H1 (cell line): Measurements from ENCODE around the gene SLC25A20.

Experiments
- CEBPB ChIP-seq: IDR thresholded peaks from 2 replicates; pipeline ENCODE4 v1.6.1; 2012; ENCODE audit warnings: low read depth, low read length
- CHD2 ChIP-seq: IDR thresholded peaks from 2 replicates; pipeline ENCODE4 v1.6.1; 2012; ENCODE audit warnings: low read length, improper control_type of control experiment
- EP300 ChIP-seq, 2 experiments: IDR thresholded peaks; 1 replicate in 1 of 2; 2 replicates in 1 of 2; pipeline ENCODE4 v1.6.1; 2011 to 2012; ENCODE audit warnings: low read depth in 2 of 2, low read length in 2 of 2, mild to moderate bottlenecking in 2 of 2, borderline replicate concordance in 1 of 2, inconsistent platforms in 1 of 2, moderate library complexity in 1 of 2
- EZH2 ChIP-seq: fragments of 200-600 bp; sonication (generic); IDR thresholded peaks from 2 replicates; pipeline ENCODE4 v1.7.1; 2012; ENCODE audit warnings: low read depth, mild to moderate bottlenecking, moderate library complexity, low read length, inconsistent platforms; ENCODE audit not compliant: severe bottlenecking
- KDM1A ChIP-seq: fragments of 200-600, 300-600 bp; sonication (generic); IDR thresholded peaks from 2 replicates; pipeline ENCODE4 v1.7.1; 2016; ENCODE audit warnings: mild to moderate bottlenecking, low read length, borderline replicate concordance
- POLR2AphosphoS5 ChIP-seq: IDR thresholded peaks from 2 replicates; pipeline ENCODE4 v1.6.1; 2011; ENCODE audit warnings: low read depth, low read length
- SP1 ChIP-seq: IDR thresholded peaks from 2 replicates; pipeline ENCODE4 v1.6.1; 2011; ENCODE audit warnings: low read depth, low read length
- SRF ChIP-seq: IDR thresholded peaks from 2 replicates; pipeline ENCODE4 v1.6.1; 2011; ENCODE audit warnings: mild to moderate bottlenecking, low read depth, low read length, moderate library complexity
- SUZ12 ChIP-seq: fragments of 200-600 bp; sonication (generic); IDR thresholded peaks from 2 replicates; pipeline ENCODE4 v1.6.1; 2012; ENCODE audit warnings: mild to moderate bottlenecking, inconsistent platforms, low read length, moderate library complexity, mixed read lengths
- TF ChIP-seq, protein P1 (sequence below): fragments of 300-600 bp; sonication (generic); IDR thresholded peaks from 2 replicates; pipeline ENCODE4 v1.7.1; 2012; ENCODE audit warnings: low read length, moderate library complexity, mild to moderate bottlenecking, inconsistent platforms; ENCODE audit not compliant: insufficient replicate concordance
- TF ChIP-seq, protein P2 (sequence below), 3 experiments: IDR thresholded peaks; 1 replicate in 2 of 3; 2 replicates in 1 of 3; pipeline versions ENCODE4 v1.5.1 to v1.6.1; 2011; ENCODE audit warnings: low read length in 3 of 3, mild to moderate bottlenecking in 3 of 3, inconsistent platforms in 2 of 3, low read depth in 1 of 3, moderate library complexity in 1 of 3; ENCODE audit not compliant: insufficient read depth in 1 of 3; ENCODE audit errors: control extremely low read depth in 1 of 3

DNA sequence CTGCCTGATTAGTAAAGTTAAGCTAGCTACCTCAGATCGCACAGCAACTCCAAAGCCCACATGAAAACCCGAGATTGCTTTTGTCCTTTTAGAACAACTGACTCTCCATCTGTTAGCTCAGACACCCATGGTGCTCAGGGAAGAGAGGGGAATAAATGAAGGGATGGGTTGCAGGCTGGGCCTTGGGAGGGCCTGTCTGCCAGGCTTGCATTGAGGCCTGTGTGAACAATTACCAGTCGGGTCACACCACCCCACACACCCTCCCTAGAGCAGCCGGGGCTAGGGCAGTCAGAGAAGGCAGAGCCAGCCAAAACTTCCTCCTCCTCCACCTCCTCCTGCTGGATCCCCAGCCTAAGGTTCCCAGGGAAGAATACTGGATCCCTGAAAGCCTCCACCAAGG is 42.2 kb downstream of the SLC25A20 start:
- TF ChIP-seq POLR2AphosphoS5, result no peak
- TF ChIP-seq CHD2, result no peak
- TF ChIP-seq, protein P1, sequence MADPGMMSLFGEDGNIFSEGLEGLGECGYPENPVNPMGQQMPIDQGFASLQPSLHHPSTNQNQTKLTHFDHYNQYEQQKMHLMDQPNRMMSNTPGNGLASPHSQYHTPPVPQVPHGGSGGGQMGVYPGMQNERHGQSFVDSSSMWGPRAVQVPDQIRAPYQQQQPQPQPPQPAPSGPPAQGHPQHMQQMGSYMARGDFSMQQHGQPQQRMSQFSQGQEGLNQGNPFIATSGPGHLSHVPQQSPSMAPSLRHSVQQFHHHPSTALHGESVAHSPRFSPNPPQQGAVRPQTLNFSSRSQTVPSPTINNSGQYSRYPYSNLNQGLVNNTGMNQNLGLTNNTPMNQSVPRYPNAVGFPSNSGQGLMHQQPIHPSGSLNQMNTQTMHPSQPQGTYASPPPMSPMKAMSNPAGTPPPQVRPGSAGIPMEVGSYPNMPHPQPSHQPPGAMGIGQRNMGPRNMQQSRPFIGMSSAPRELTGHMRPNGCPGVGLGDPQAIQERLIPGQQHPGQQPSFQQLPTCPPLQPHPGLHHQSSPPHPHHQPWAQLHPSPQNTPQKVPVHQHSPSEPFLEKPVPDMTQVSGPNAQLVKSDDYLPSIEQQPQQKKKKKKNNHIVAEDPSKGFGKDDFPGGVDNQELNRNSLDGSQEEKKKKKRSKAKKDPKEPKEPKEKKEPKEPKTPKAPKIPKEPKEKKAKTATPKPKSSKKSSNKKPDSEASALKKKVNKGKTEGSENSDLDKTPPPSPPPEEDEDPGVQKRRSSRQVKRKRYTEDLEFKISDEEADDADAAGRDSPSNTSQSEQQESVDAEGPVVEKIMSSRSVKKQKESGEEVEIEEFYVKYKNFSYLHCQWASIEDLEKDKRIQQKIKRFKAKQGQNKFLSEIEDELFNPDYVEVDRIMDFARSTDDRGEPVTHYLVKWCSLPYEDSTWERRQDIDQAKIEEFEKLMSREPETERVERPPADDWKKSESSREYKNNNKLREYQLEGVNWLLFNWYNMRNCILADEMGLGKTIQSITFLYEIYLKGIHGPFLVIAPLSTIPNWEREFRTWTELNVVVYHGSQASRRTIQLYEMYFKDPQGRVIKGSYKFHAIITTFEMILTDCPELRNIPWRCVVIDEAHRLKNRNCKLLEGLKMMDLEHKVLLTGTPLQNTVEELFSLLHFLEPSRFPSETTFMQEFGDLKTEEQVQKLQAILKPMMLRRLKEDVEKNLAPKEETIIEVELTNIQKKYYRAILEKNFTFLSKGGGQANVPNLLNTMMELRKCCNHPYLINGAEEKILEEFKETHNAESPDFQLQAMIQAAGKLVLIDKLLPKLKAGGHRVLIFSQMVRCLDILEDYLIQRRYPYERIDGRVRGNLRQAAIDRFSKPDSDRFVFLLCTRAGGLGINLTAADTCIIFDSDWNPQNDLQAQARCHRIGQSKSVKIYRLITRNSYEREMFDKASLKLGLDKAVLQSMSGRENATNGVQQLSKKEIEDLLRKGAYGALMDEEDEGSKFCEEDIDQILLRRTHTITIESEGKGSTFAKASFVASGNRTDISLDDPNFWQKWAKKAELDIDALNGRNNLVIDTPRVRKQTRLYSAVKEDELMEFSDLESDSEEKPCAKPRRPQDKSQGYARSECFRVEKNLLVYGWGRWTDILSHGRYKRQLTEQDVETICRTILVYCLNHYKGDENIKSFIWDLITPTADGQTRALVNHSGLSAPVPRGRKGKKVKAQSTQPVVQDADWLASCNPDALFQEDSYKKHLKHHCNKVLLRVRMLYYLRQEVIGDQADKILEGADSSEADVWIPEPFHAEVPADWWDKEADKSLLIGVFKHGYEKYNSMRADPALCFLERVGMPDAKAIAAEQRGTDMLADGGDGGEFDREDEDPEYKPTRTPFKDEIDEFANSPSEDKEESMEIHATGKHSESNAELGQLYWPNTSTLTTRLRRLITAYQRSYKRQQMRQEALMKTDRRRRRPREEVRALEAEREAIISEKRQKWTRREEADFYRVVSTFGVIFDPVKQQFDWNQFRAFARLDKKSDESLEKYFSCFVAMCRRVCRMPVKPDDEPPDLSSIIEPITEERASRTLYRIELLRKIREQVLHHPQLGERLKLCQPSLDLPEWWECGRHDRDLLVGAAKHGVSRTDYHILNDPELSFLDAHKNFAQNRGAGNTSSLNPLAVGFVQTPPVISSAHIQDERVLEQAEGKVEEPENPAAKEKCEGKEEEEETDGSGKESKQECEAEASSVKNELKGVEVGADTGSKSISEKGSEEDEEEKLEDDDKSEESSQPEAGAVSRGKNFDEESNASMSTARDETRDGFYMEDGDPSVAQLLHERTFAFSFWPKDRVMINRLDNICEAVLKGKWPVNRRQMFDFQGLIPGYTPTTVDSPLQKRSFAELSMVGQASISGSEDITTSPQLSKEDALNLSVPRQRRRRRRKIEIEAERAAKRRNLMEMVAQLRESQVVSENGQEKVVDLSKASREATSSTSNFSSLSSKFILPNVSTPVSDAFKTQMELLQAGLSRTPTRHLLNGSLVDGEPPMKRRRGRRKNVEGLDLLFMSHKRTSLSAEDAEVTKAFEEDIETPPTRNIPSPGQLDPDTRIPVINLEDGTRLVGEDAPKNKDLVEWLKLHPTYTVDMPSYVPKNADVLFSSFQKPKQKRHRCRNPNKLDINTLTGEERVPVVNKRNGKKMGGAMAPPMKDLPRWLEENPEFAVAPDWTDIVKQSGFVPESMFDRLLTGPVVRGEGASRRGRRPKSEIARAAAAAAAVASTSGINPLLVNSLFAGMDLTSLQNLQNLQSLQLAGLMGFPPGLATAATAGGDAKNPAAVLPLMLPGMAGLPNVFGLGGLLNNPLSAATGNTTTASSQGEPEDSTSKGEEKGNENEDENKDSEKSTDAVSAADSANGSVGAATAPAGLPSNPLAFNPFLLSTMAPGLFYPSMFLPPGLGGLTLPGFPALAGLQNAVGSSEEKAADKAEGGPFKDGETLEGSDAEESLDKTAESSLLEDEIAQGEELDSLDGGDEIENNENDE, result no peak
- TF ChIP-seq, protein P2, sequence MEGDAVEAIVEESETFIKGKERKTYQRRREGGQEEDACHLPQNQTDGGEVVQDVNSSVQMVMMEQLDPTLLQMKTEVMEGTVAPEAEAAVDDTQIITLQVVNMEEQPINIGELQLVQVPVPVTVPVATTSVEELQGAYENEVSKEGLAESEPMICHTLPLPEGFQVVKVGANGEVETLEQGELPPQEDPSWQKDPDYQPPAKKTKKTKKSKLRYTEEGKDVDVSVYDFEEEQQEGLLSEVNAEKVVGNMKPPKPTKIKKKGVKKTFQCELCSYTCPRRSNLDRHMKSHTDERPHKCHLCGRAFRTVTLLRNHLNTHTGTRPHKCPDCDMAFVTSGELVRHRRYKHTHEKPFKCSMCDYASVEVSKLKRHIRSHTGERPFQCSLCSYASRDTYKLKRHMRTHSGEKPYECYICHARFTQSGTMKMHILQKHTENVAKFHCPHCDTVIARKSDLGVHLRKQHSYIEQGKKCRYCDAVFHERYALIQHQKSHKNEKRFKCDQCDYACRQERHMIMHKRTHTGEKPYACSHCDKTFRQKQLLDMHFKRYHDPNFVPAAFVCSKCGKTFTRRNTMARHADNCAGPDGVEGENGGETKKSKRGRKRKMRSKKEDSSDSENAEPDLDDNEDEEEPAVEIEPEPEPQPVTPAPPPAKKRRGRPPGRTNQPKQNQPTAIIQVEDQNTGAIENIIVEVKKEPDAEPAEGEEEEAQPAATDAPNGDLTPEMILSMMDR (IDR thresholded peaks at IDR 0.05; ENCODE audit: control extremely low read depth in 1 of 3, insufficient read depth in 1 of 3, low read depth in 1 of 3, low read length in 3 of 3), result no peak
- no peak for TF ChIP-seq SP1
- TF ChIP-seq CEBPB, result no peak
- no peak for TF ChIP-seq SRF
- no peak for TF ChIP-seq EZH2
- no peak for TF ChIP-seq SUZ12
- no peak for TF ChIP-seq KDM1A
- TF ChIP-seq EP300 (IDR thresholded peaks at IDR 0.05; ENCODE audit: borderline replicate concordance in 1 of 2, low read depth in 2 of 2, low read length in 2 of 2), result no peak
